OCI-LY3 (cell line): Measurements from ENCODE around the gene SCN8A.

ENCODE experiments used
- H2AFZ ChIP-seq: fragments of 200-600, 300-600 bp; shearing (Covaris generic); 2 replicates; pipeline ENCODE4 v1.6.0; 2014; ENCODE audit warnings: antibody characterized with exemption, low read depth, low read length
- H3K27ac ChIP-seq: fragments of 200-600, 300-600 bp; sonication (generic); 2 replicates; pipeline ENCODE4 v1.5.1; 2014; ENCODE audit warnings: mild to moderate bottlenecking, low read length, moderate library complexity, mixed read lengths
- H3K27me3 ChIP-seq: fragments of 200-600, 300-600 bp; sonication (generic); 2 replicates; pipeline ENCODE4 v1.6.1; 2014; ENCODE audit warnings: low read depth, low read length, mixed read lengths
- H3K36me3 ChIP-seq: fragments of 200-600, 300-600 bp; sonication (generic); replicated peaks from 2 replicates; pipeline ENCODE3; 2014; ENCODE audit warnings: low read depth, low read length, mixed read lengths
- H3K4me1 ChIP-seq: fragments of 300-600, 200-600 bp; sonication (generic); 2 replicates; pipeline ENCODE4 v1.6.1; 2014; ENCODE audit warnings: low read length, mixed read lengths
- H3K4me2 ChIP-seq: fragments of 200-600, 300-600 bp; sonication (generic); 2 replicates; pipeline ENCODE4 v1.6.1; 2014; ENCODE audit warnings: low read length, mixed read lengths
- H3K4me3 ChIP-seq: fragments of 300-600, 200-600 bp; sonication (generic); 2 replicates; pipeline ENCODE4 v1.5.1; 2014; ENCODE audit warnings: antibody characterized with exemption, mild to moderate bottlenecking, low read length, moderate library complexity
- H3K79me2 ChIP-seq: fragments of 300-600, 200-600 bp; shearing (Covaris generic); 2 replicates; pipeline ENCODE4 v1.6.1; 2014; ENCODE audit warnings: mild to moderate bottlenecking, low read length, mixed read lengths
- H3K9ac ChIP-seq: fragments of 300-600, 200-600 bp; shearing (Covaris generic); 2 replicates; pipeline ENCODE4 v1.6.0; 2014; ENCODE audit warnings: mild to moderate bottlenecking, low read length, moderate library complexity
- H3K9me3 ChIP-seq: fragments of 200-600, 300-600 bp; shearing (Covaris generic); 2 replicates; pipeline ENCODE4 v1.6.1; 2014; ENCODE audit warnings: low read length, mixed read lengths; ENCODE audit not compliant: insufficient read depth
- H4K20me1 ChIP-seq: fragments of 200-600, 300-600 bp; sonication (generic); 2 replicates; pipeline ENCODE4 v1.6.1; 2016; ENCODE audit warnings: low read length, mixed read lengths; ENCODE audit not compliant: insufficient read depth
- EZH2phosphoT487 ChIP-seq: fragments of 200-600 bp; shearing (Covaris generic); IDR thresholded peaks from 2 replicates; pipeline ENCODE4 v1.6.1; 2018; ENCODE audit warnings: antibody characterized with exemption, mixed run types, low read depth
- TF ChIP-seq, protein P1 (sequence below): fragments of 200-600, 300-600 bp; sonication (generic); IDR thresholded peaks from 2 replicates; pipeline ENCODE4 v1.5.1; 2014; ENCODE audit warnings: antibody characterized with exemption, low read length, low read depth

SCN8A gene

DNA sequence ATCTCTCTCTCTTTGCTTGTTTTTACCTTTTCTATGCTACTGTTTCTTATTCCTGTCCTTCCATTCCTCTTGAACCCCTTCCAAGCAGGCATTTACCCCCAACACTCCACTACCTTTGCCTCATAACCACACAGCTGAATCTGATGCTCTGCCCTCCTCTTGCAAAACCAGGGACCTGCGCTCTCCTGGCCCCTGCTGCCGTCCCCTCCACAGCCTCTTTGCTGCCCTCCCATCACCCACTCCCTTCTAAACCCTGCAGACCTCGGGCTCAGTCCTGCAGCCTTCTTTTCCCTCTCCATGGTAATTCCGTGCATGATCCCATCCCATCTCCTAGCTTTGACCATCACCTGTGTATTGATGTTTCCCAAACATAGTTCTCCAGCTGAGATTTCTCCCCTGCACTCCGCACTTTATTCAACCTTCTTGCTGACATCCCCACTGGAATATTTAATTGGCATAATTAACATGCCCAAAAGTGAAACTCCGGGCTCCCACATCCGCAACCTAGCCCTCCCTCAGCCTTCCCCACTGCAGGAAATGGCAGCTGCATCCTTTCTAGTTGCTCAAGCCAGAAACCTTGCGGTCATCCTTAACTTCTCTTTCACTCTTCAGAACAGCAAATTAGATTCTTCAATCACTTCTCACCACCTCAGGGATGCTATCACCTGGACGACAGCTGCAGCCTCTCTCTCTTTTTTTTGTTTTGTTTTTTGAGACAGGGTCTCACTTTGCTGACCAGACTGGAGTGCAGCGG lies 241.5 kb downstream of the SCN8A start:
- no peak overlapping the region for H3K9ac ChIP-seq

DNA sequence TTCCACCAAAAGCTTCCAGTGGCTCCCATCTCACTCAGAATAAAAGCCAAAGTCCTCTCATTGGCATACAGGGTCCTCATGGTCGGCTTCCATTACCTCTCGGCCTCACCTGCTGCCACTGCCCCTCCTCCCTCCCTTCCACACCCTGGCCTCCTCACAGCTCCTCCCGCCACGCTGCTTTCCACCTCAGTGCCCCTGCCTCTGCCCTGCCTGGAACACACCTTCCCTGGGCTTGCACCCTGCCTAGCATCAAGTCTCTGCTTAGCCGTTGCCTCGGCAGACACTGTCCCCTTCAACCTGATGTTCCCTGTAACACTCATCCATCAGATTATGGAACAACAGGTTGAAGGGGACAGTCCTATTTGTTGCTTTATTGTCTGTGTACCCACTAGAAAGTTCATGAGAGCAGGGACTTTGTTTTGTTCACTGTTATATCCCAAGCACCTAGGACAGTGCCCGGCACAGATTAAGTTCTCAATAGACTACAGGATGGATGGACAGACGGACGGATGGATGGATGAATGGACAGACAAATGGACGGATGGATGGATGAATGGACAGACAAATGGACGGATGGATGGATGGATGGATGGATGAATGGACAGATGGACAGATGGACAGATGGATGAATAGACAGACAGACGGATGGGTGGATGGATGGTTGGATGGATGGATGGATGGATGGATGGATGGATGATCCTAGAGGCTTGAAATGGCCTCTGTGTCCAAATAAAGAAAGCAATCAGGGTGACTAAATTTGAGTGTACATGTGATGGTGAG lies 242.6 kb downstream of the SCN8A start:
- Histone ChIP-seq H3K27ac (no peak overlapping the region), H3K4me1 (peaks cover 8% of the 10 kb centered on the region)

More for the DNA sequence above, 241.5 kb downstream of the SCN8A start:
- no peak overlapping the region for H3K27ac ChIP-seq
- no peaks in the 10 kb centered on the region for H3K9me3 ChIP-seq
- H3K36me3 ChIP-seq, result no peaks in the 10 kb centered on the region
- H4K20me1 ChIP-seq, result no peaks in the 10 kb centered on the region
- no peak overlapping the region for H2AFZ ChIP-seq
- peak overlapping the region; percentile 18 for H3K4me2 ChIP-seq
- H3K4me1 ChIP-seq, result peaks cover 14% of the 10 kb centered on the region
- H3K4me3 ChIP-seq, result no peak overlapping the region
- H3K27me3 ChIP-seq, result peaks cover 35% of the 10 kb centered on the region
- no peaks in the 10 kb centered on the region for H3K79me2 ChIP-seq
- no peak for TF ChIP-seq EZH2phosphoT487
- TF ChIP-seq, protein P1, sequence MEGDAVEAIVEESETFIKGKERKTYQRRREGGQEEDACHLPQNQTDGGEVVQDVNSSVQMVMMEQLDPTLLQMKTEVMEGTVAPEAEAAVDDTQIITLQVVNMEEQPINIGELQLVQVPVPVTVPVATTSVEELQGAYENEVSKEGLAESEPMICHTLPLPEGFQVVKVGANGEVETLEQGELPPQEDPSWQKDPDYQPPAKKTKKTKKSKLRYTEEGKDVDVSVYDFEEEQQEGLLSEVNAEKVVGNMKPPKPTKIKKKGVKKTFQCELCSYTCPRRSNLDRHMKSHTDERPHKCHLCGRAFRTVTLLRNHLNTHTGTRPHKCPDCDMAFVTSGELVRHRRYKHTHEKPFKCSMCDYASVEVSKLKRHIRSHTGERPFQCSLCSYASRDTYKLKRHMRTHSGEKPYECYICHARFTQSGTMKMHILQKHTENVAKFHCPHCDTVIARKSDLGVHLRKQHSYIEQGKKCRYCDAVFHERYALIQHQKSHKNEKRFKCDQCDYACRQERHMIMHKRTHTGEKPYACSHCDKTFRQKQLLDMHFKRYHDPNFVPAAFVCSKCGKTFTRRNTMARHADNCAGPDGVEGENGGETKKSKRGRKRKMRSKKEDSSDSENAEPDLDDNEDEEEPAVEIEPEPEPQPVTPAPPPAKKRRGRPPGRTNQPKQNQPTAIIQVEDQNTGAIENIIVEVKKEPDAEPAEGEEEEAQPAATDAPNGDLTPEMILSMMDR, result no peak

DNA sequence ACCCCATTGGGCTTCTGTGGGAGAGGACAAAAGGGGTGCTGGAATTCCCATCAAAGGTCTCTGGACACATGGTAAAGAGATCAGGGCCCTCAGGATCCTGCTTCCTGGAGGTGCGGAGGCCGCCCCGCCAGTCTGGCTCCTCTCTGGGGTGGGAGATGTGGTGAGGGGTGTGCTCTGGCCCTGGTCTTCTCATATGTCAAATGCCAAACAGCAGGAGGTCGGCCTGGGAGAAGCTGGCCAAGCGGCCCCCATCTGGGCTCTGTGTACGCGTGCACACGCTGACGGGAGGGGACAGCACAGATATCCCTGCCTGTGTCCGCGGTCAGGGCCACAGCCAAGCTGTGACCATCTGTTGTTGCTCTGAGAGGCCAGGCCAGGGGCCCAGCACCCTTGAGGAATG lies 243.4 kb downstream of the SCN8A start:
- Histone ChIP-seq H3K36me3 (no peaks in the 10 kb centered on the region), H3K4me3 (no peak overlapping the region), H3K27ac (no peak overlapping the region), H4K20me1 (no peaks in the 10 kb centered on the region), H3K27me3 (peaks cover 52% of the 10 kb centered on the region), H3K9ac (no peak overlapping the region), H3K9me3 (no peaks in the 10 kb centered on the region), H3K4me2 (no peak overlapping the region), H3K79me2 (no peaks in the 10 kb centered on the region), H2AFZ (no peak overlapping the region), H3K4me1 (peaks cover 8% of the 10 kb centered on the region)
- no peak for TF ChIP-seq EZH2phosphoT487
- TF ChIP-seq, protein P1, result no peak

More for the DNA sequence above, 242.6 kb downstream of the SCN8A start:
- TF ChIP-seq, protein P1, result no peak
- no peaks in the 10 kb centered on the region for H3K9me3 ChIP-seq
- H3K36me3 ChIP-seq, result no peaks in the 10 kb centered on the region
- no peak overlapping the region for H3K4me3 ChIP-seq
- no peak overlapping the region for H3K9ac ChIP-seq
- H3K27me3 ChIP-seq, result peaks cover 46% of the 10 kb centered on the region
- H3K79me2 ChIP-seq, result no peaks in the 10 kb centered on the region
- no peaks in the 10 kb centered on the region for H4K20me1 ChIP-seq
- no peak overlapping the region for H3K4me2 ChIP-seq
- no peak overlapping the region for H2AFZ ChIP-seq

DNA sequence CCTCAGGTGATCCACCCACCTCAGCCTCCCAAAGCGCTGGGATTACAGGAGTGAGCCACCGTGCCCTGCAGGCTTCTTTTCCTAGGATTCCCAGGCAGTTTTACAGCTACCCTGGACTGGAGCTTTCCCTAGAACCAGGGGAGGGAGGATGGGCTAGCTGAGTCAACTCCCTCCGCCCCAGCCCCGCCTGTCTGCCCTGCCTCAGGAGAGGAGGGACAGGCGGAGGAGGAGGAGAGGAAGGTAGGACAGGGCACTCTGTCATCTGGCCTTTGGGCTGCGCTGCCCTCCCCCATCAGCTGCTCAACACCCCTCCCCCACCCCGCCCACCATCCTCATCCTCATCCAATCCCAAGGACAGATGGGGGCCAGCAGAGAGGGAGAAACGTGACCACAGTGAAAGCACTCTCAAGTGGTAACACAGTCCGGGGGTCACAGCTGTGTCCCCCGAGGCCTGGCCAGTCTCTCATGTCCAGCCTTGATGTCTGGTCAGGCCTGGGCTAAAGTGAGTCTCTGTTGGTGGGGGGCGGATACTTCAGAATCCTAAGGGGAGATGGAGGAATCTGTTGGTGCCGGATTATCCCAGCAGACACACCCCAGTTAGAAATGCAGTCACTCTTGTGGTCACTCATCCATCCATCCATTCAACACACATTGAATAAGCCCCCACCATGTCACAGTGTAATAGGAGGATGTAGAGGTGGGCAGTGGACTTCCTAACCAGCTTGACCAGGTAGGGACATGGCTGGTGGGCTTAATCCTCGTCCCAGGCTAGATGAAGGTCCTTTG lies 245.2 kb downstream of the SCN8A start:
- Histone ChIP-seq H3K27me3 (peaks cover 60% of the 10 kb centered on the region), H3K4me3 (no peak overlapping the region), H3K4me1 (peaks cover 8% of the 10 kb centered on the region), H3K27ac (no peak overlapping the region), H3K4me2 (no peak overlapping the region), H3K9ac (no peak overlapping the region), H2AFZ (no peak overlapping the region), H4K20me1 (no peaks in the 10 kb centered on the region), H3K9me3 (no peaks in the 10 kb centered on the region), H3K79me2 (no peaks in the 10 kb centered on the region), H3K36me3 (no peaks in the 10 kb centered on the region)
- no peak for TF ChIP-seq EZH2phosphoT487
- TF ChIP-seq, protein P1, result no peak
